Upper lobe of left lung (tissue), 6 donors: ENCODE data around the gene DGCR8. TPM values are rescaled to one million over a fixed set of nuclear protein-coding genes. Genes with fewer than 3 reads are reported as not detected.

Source experiments
- ATAC-seq, 2 donors: fragments of 200-7000 bp; cut with Tn5 transposase; one replicate each; pipeline ENCODE4 v1.9.1; 2022; ENCODE audit warnings: mild to moderate bottlenecking in 2 of 2, moderate library complexity in 2 of 2; ENCODE audit not compliant: low FRiP score in 2 of 2
- DNase-seq, 2 donors: peaks; one replicate each; pipeline ENCODE4 v3.0.0-alpha.2; 2019 to 2020
- H3K27ac ChIP-seq, 4 donors: fragments of 200-600 bp; sonication (generic); one replicate each; pipeline ENCODE4 v1.5.1; 2016 to 2019
- H3K27me3 ChIP-seq, 4 donors: fragments of 200-600 bp; sonication (generic); one replicate each; pipeline ENCODE4 v1.5.1; 2017 to 2019
- H3K36me3 ChIP-seq, 4 donors: fragments of 200-600 bp; sonication (generic); one replicate each; pipeline ENCODE4 v1.5.1; 2016 to 2019
- H3K4me1 ChIP-seq, 4 donors: fragments of 200-600 bp; sonication (generic); one replicate each; pipeline ENCODE4 v1.5.1; 2018 to 2019
- H3K4me3 ChIP-seq, 4 donors: fragments of 200-600 bp; sonication (generic); one replicate each; pipeline ENCODE4 v1.5.1; 2017 to 2019; ENCODE audit warnings: mild to moderate bottlenecking in 2 of 4, moderate library complexity in 1 of 4
- H3K9me3 ChIP-seq, 4 donors: fragments of 200-600 bp; sonication (generic); one replicate each; pipeline ENCODE4 v1.5.1; 2018 to 2019
- CTCF ChIP-seq, 6 experiments: fragments of 450-650 bp in 4 of 6; fragments of 200-600 bp in 2 of 6; sonication (generic) in 2 of 6; IDR thresholded peaks; one replicate each; pipeline ENCODE4 v1.5.1; 2016 to 2019; ENCODE audit warnings: antibody characterized with exemption in 6 of 6
- EP300 ChIP-seq, 4 donors: sonication (generic); formaldehyde crosslinking; IDR thresholded peaks; one replicate each; pipeline ENCODE4 v1.5.1; 2017; ENCODE audit warnings: antibody characterized with exemption in 4 of 4, control low read depth in 2 of 4
- POLR2A ChIP-seq, 4 donors: fragments of 450-650 bp; IDR thresholded peaks; one replicate each; pipeline ENCODE4 v1.5.1; 2016 to 2017; ENCODE audit warnings: antibody characterized with exemption in 4 of 4, mild to moderate bottlenecking in 2 of 4
- POLR2AphosphoS5 ChIP-seq, 2 donors: sonication (generic); formaldehyde crosslinking; IDR thresholded peaks; one replicate each; pipeline ENCODE4 v1.5.1; 2017; ENCODE audit warnings: antibody characterized with exemption in 2 of 2
- WGBS, 2 donors: methylation state at CpG; one replicate each; pipeline ENCODE4 v1.1.5; 2017 to 2018; 5-methylcytosine and 5-hydroxymethylcytosine counted together
- total RNA-seq, 6 donors: library from RNA; depleted of rRNA in 4 of 6; stranded (reverse); fragments of >200 nt in 4 of 6; gene quantifications; one replicate each; pipeline versions ENCODE4 v1.1.0 to v1.2.1, GENCODE V29; 2016 to 2021
- donor health status: DM: no; HTN: no; CAD: no; lungs with moderate emphysema.
- donor health status: DM: no; HTN: yes; CAD: no; lungs with severe emphysema.

DGCR8 gene
- total RNA-seq, 6 donors from 2014 or later: 27.7 to 95.3 (median 33.1) TPM

- Histone ChIP-seq H3K4me1 (no peaks in the 10 kb centered on the region), H3K9me3 (no peaks in the 10 kb centered on the region), H3K27me3 (no peaks in the 10 kb centered on the region), H3K4me3 (no peak overlapping the region), H3K36me3 (peaks cover 0 to 18% (median 9%) of the 10 kb centered on the region in 4 donors), H3K27ac (no peak overlapping the region)
- TF ChIP-seq POLR2A (IDR thresholded peaks at IDR 0.05): no peak
- no peak for TF ChIP-seq CTCF (IDR thresholded peaks at IDR 0.05)
- TF ChIP-seq POLR2AphosphoS5 (IDR thresholded peaks at IDR 0.05): no peak
- no peak for TF ChIP-seq EP300 (IDR thresholded peaks at IDR 0.05)
- WGBS, 2 donors: 92% methylated on average over 18 of the region's 18 CpGs; no CpG with 5 or more reads in 1 of the 2 donors
- no peak for ATAC-seq
- peak in 1 of 2 donors; percentile 77 for DNase-seq
Observed at GRCh38 chr22:20148414-20148813, 68.4 kb downstream of the DGCR8 start.

- no peaks in the 10 kb centered on the region for H3K4me1 ChIP-seq
- ATAC-seq (no peak), DNase-seq (peak in 1 of 2 donors; percentile 82)
- no peak overlapping the region for H3K27ac ChIP-seq
- TF ChIP-seq EP300 (IDR thresholded peaks at IDR 0.05): no peak
- TF ChIP-seq POLR2AphosphoS5 (IDR thresholded peaks at IDR 0.05): no peak
- no peak for TF ChIP-seq POLR2A (IDR thresholded peaks at IDR 0.05)
- H3K27me3 ChIP-seq: no peaks in the 10 kb centered on the region
- 55 to 70% methylated on average over 20 of the region's 32 CpGs for WGBS, 2 donors
- no peaks in the 10 kb centered on the region for H3K9me3 ChIP-seq
- no peak overlapping the region for H3K4me3 ChIP-seq
- peaks cover 0 to 11% (median 3%) of the 10 kb centered on the region in 4 donors for H3K36me3 ChIP-seq
Observed at GRCh38 chr22:20149257-20150250, 69.5 kb downstream of the DGCR8 start.

- Histone ChIP-seq H3K4me3 (no peak within 1 kb of the TSS), H3K9me3 (no peaks in the 10 kb centered on the region), H3K4me1 (peaks cover 0 to 9% (median 3%) of the 10 kb centered on the region in 4 donors), H3K27me3 (peaks cover 0 to 6% (median 0%) of the 10 kb centered on the region in 4 donors), H3K27ac (no peak within 1 kb of the TSS), H3K36me3 (peaks cover 0 to 5% (median 1%) of the 10 kb centered on the region in 4 donors)
- TF ChIP-seq POLR2AphosphoS5 (IDR thresholded peaks at IDR 0.05): no peak
- TF ChIP-seq POLR2A (IDR thresholded peaks at IDR 0.05): no peak
- no peak for TF ChIP-seq CTCF (IDR thresholded peaks at IDR 0.05)
- TF ChIP-seq EP300 (IDR thresholded peaks at IDR 0.05): no peak
- no peak for ATAC-seq
- peak in 1 of 2 donors; percentile 62 for DNase-seq
- WGBS, 2 donors: 72 to 88% methylated on average over 3 to 10 of the region's 14 CpGs
Observed at GRCh38 chr22:20150381-20151275, 70.6 kb downstream of the DGCR8 start, which contains the start of gene CCDC188. Gene CCDC188, minus strand, starts transcription at chr22:20151055. Its CDS starts 69 bp downstream, at chr22:20150986.

GRCh38 chr22:20151276-20151588 is 71.2 kb downstream of the DGCR8 start:
- Histone ChIP-seq H3K36me3 (no peaks in the 10 kb centered on the region), H3K4me3 (no peak overlapping the region), H3K27me3 (peaks cover 0 to 6% (median 0%) of the 10 kb centered on the region in 4 donors), H3K27ac (no peak overlapping the region), H3K9me3 (no peaks in the 10 kb centered on the region), H3K4me1 (peaks cover 0 to 9% (median 4%) of the 10 kb centered on the region in 4 donors)
- no peak for DNase-seq
- no peak for ATAC-seq
- no peak for TF ChIP-seq POLR2A (IDR thresholded peaks at IDR 0.05)
- no peak for TF ChIP-seq POLR2AphosphoS5 (IDR thresholded peaks at IDR 0.05)
- TF ChIP-seq EP300 (IDR thresholded peaks at IDR 0.05): no peak
- no peak for TF ChIP-seq CTCF (IDR thresholded peaks at IDR 0.05)
- 87 to 95% methylated on average over 4 of the region's 4 CpGs for WGBS, 2 donors
